ENCODE data around the gene LRRC3.

LRRC3 gene, protein sequence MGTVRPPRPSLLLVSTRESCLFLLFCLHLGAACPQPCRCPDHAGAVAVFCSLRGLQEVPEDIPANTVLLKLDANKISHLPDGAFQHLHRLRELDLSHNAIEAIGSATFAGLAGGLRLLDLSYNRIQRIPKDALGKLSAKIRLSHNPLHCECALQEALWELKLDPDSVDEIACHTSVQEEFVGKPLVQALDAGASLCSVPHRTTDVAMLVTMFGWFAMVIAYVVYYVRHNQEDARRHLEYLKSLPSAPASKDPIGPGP

DNA sequence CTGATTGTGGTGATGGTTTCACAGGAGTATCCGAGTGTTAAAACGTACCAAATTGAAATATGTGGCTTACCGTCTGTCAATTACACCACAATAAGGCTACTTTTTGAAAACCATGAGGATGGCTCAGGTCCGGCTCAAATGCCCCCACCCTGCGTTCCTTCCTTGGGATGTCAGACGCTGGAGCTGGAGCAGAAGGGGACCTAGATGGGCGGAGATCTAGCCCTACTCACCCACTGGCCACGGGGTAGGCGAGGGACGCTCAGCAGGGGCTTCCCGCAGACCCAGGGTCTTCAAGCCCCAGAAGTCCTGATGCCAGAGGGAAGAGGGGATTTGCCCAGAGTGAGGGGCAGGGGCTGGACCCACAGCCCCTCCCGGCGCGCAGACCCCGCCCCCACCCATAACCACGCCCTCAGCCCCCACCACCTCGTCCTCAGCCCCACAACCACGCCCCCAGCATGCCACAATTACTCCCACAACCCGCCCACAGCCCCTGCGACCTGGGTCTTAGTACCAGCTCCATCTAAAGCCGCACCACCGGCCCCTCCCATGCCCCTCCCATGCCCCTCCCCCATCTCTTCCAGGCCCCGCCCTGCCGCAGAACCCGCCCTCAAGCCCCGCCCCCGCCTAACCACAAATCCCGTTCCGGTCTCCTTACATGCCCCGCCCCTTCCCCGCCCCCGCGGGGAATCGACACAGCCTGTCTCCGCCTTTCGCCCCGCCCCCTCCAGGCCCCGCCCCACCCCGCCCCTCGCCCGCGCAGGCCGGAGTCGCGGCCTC, at the start of gene LRRC3:
Gene LRRC3, plus strand, starts transcription at position 764 of the 777 bp plus-strand sequence. CDS start 1,135 bp downstream, outside the sequence.
- TF ChIP-seq, protein P1, sequence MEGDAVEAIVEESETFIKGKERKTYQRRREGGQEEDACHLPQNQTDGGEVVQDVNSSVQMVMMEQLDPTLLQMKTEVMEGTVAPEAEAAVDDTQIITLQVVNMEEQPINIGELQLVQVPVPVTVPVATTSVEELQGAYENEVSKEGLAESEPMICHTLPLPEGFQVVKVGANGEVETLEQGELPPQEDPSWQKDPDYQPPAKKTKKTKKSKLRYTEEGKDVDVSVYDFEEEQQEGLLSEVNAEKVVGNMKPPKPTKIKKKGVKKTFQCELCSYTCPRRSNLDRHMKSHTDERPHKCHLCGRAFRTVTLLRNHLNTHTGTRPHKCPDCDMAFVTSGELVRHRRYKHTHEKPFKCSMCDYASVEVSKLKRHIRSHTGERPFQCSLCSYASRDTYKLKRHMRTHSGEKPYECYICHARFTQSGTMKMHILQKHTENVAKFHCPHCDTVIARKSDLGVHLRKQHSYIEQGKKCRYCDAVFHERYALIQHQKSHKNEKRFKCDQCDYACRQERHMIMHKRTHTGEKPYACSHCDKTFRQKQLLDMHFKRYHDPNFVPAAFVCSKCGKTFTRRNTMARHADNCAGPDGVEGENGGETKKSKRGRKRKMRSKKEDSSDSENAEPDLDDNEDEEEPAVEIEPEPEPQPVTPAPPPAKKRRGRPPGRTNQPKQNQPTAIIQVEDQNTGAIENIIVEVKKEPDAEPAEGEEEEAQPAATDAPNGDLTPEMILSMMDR (IDR thresholded peaks at IDR 0.05; ENCODE audit: insufficient read depth, missing control alignments) = no peak

DNA sequence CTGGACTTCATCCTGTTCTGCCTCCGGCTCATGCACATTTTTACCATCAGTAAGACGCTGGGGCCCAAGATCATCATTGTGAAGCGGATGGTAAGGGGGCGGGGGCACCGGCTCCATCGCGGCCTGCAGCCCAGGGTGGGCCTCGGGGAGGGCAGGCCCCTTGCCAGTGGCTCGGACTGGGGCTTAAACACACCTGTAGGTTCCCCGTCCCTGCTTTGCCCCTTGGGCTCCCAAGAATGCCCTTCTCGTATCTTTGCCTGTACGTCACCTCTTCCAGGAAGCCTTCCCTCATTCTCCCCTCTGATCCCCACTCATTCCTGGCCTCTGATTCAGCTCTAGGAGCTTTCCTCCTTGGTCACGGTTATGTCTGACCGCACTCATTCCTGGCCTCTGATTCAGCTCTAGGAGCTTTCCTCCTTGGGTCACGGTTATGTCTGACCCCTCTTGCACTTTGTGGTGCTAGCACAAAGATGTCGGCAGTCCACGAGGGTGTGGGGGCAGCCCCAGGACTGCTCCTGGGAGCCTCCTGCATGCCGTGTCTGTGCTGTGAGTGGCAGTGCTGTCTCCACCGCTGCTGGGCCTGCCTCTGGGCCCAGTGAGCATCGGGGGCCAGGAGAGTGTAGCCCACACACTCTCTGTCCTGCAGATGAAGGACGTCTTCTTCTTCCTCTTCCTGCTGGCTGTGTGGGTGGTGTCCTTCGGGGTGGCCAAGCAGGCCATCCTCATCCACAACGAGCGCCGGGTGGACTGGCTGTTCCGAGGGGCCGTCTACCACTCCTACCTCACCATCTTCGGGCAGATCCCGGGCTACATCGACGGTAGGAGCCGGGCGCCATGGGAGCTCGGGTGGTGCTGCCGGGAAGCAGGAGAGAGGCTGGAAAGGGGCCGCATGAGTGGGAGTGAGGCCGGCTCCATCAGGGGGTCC, 49.1 kb upstream of the LRRC3 start:
- FAIRE-seq = no peak
- TF ChIP-seq, protein P1 (IDR thresholded peaks at IDR 0.05; ENCODE audit: insufficient read depth, missing control alignments) = no peak
- no peak for DNase-seq (ENCODE audit: insufficient read length, low spot score)

More for the DNA sequence above, at the start of gene LRRC3:
- DNase-seq (ENCODE audit: insufficient read length, low spot score) = peak; percentile 95
- no peak for FAIRE-seq

DNA sequence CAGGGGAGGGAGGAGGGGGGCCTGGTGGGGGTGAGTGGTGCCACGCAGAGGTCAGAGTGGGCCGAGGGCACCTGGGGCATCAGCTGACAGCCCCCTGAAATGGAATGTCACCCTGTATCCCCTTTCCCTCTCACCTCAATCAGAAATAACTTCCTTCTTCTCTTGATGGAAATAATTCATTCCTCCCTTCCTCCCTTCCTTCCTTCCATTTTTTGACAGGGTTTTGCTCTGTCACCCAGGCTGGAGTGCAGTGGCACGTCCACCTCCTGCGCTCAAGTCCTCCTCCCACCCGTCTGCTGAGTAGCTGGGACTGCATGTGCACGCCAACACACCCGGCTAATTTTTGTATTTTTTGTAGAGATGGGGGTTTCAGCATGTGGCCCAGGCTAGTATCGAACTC, 48.4 kb upstream of the LRRC3 start:
- TF ChIP-seq, protein P1 (IDR thresholded peaks at IDR 0.05; ENCODE audit: insufficient read depth, missing control alignments) = no peak
- DNase-seq (ENCODE audit: insufficient read length, low spot score) = no peak
- no peak for FAIRE-seq

DNA sequence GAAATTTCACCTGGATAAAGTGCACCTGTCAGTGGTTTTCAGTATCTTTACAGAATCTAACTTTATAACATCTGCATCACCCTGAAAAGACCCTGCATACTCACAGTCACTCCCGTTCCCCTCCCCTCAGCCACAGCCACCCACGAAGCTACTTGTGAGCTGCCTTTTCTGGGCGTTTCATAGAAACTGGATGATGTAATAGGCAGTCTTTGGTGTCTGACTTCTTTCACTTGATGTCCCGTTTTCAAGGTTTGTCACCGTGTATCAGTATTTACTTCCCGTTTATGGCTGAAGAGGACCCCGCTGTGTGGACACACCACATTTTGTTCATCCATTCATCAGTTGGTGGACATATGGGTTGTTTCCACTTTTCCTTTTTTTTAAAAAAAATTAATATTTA, 47.8 kb upstream of the LRRC3 start:
- TF ChIP-seq, protein P1 (IDR thresholded peaks at IDR 0.05; ENCODE audit: insufficient read depth, missing control alignments) = no peak
- DNase-seq (ENCODE audit: insufficient read length, low spot score) = no peak
- FAIRE-seq = no peak

DNA sequence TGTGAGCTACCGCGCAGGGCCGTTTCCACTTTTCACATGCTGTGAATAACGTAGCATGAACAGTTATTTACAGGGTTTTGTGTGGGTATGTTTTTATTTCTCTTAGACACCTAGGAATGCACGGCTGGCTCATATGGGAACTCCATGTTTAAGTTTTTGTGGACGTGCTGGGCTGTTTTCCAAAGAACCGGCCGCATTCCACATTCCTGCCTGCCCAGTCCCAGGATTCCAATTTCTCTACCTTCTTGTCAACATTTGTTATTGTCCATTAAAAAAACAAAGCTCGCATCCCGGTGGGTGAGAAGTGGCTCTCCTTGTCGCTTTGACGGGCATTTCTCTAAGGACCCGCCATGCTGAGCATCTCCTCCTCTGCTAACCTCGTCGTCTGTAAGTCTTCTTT, 47.1 kb upstream of the LRRC3 start:
- DNase-seq (ENCODE audit: insufficient read length, low spot score) (no peak), FAIRE-seq (no peak)
- TF ChIP-seq, protein P1 (IDR thresholded peaks at IDR 0.05; ENCODE audit: insufficient read depth, missing control alignments) = no peak

DNA sequence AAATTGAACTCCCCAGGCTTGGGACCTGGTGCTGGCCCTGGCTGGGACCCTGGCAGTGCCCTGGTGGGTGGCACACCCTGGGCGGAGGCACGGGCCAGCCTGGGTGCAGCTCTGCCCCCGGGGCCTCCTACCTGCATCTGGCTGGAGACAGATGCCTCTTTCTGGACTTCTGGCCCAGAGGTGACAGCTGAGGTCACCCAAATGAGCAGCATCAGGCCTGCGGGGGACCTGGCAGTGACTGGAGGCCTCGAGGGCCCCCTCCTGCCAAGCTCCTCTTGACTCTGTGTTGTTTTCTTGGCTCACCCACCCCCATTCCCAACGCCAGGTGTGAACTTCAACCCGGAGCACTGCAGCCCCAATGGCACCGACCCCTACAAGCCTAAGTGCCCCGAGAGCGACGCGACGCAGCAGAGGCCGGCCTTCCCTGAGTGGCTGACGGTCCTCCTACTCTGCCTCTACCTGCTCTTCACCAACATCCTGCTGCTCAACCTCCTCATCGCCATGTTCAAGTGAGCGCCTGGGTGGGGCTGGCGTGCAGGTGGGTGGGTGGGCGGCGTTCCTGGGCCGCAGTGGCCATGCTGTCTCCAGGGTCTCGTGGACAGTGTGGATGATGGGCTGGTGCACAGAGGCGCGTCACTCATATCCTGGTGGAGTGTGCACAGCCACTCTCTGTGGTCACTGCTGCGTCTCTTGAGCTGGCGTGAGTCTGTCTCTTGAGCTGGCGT, 41.6 kb upstream of the LRRC3 start:
- no peak for DNase-seq (ENCODE audit: insufficient read length, low spot score)
- no peak for FAIRE-seq
- TF ChIP-seq, protein P1 (IDR thresholded peaks at IDR 0.05; ENCODE audit: insufficient read depth, missing control alignments) = no peak
